Effector CD8-positive, alpha-beta T cell (primary cell): Measurements from ENCODE around the gene DNAJB6.
A peak's percentile ranks its signal among the peaks of the same experiment; 100 is the strongest.

Source experiments
- DNase-seq: peaks from one replicate; lab custom pipeline; 2025; lab: John Stamatoyannopoulos, UW
- total RNA-seq, 4 experiments: gene quantifications; one replicate each; lab custom pipeline; 2026; lab: John Stamatoyannopoulos, UW

DNAJB6 gene
- total RNA-seq: 168 to 259 (median 213) reads per million in 4 experiments

GRCh38 chr7:157336383-157337315 lies at the start of gene DNAJB6:
Gene DNAJB6, plus strand, starts transcription at chr7:157337004. Its CDS starts 21,569 bp downstream, at chr7:157358573.
- peak; percentile 91 for DNase-seq

GRCh38 chr7:157291404-157292080 lies 45.3 kb upstream of the DNAJB6 start:
- no peak for DNase-seq

- DNase-seq: no peak
Measured at GRCh38 chr7:157292258-157292657, 44.5 kb upstream of the DNAJB6 start.

DNA sequence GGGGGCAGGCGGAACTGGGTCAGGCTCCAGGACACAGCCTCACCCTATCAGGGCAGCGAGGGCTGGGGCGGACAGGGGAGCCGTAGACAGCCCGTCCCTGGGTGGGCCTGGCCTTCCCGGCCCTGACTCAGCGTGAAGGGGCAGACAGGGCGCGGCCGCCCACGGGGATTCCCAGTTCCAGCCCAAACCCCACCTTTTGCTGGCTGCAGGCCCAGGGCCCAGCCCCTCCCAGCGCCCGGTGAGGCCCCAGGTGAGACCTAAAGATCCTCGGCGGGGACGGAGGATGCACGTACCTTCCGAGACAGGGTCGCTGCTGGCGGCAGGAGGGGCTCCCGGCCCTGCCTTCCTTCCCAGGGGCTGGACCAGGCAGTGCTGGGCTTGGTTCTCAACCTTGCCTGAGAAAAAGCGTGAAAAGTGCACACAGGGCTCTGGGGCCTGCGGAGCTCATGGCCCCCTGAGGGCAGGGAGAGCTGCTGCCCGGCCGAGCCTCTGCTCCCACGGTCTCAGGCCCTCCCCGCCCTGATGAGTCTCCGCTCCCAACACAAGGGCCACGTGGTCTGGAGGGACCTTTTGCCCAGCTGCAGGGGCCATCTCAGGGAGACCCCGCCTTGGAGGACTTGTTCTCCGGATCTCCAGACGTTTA lies 43.9 kb upstream of the DNAJB6 start:
- DNase-seq: no peak

GRCh38 chr7:157293413-157293788 lies 43.4 kb upstream of the DNAJB6 start:
- DNase-seq: no peak

- no peak for DNase-seq
Measured at GRCh38 chr7:157294773-157295172, 42.0 kb upstream of the DNAJB6 start.

- no peak for DNase-seq
Measured at GRCh38 chr7:157295338-157295737, 41.5 kb upstream of the DNAJB6 start.

GRCh38 chr7:157297185-157297584 lies 39.6 kb upstream of the DNAJB6 start:
- DNase-seq: no peak

DNA sequence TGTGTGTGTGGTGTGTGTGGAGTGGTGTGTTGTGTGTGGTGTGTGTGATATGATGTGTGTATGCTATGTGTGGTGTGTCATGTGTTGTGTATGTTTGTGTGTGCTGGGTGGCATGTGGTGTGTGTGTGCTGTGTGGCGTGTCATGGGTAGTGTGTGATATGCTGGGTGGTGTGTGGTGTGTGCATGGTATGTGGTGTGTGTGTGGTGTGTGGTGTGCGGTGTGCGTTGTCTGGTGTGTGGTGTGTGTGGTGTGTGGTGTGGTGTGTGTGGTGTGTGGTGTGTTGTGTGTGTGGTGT lies 37.5 kb upstream of the DNAJB6 start:
- no peak for DNase-seq

DNA sequence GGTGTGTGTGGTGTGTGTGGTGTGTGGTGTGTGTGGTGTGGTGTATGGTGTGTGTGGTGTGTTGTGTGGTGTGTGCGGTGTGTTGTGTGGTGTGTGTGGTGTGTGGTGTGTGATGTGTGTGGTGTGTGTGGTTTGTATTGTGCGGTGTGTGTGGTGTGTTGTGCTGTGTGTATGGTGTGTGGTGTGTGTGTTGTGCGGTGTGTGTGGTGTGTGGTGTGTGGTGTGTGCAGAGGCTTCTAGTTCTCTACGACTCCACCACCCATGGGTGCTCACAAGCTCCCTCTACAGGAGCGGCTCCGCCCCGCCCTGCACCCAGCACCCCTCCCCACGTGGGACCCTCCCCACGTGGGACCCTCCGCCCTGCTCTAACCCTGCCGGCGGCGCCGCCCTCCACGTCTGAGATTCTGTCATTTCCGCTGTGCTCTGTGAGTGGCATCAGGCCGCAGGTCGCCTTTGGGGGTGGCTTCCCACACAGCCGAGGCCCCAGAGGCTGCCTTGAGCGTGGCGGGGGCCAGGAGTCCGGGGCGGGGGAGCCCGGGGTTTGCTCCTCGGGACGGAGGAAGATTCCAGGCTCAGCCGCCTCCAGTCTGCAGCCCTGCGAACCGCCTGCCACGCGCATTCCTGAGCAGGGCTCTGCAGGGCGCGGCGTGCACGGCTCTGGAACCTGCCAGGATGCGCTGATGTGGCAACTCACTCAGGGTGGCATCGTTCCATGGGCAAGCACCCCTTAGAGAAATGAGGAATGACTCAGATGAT lies 37.0 kb upstream of the DNAJB6 start:
- DNase-seq: no peak

DNA sequence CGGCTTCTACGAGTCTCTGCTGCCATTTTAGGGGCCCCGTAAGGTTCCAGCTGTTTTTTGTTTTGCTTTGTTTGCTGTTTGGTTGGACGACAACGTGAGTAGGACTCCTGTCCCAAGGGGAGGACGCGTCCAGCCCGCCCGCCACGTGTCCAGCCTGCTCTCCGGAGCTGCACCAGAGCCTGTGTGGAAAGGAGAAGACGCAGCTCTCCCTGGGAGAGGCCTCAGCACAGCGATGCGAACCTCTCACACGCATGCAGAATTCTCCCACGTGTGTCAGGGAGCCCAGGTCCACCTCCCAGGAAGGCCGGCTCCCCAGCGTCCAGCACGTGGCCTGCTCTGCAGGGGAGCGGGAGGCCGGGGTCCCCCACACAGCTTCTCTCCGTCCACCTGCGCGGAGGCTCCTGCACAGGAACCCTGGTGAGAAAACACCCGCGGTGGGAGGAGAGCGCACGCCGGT lies 36.4 kb upstream of the DNAJB6 start:
- DNase-seq: no peak

DNA sequence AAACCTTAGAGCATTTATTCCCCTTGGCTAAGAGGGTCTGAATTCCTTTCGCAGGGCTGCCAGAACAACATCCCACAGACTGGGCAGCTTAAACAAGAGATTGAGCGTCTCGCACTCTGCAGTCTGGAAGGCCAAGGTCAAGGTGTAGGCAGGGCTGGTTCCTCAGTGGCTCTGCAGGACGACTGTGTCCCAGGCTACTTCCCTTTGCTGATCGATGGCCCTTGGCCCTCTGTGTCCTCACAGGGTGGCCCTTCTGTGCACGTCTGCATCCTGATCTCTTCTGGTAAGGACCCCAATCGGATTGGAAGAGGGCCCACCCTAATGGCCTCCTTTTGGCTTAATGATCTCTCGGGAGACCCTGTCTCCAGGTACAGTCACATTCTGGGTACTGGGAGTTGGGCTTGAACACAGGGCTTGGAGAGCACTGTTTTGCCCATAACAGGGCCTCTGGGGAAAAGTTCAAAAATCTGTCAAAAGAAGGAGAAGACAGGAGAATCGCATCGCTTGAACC lies 35.1 kb upstream of the DNAJB6 start:
- DNase-seq: no peak

GRCh38 chr7:157306846-157307838 lies 29.7 kb upstream of the DNAJB6 start:
- no peak for DNase-seq

DNA sequence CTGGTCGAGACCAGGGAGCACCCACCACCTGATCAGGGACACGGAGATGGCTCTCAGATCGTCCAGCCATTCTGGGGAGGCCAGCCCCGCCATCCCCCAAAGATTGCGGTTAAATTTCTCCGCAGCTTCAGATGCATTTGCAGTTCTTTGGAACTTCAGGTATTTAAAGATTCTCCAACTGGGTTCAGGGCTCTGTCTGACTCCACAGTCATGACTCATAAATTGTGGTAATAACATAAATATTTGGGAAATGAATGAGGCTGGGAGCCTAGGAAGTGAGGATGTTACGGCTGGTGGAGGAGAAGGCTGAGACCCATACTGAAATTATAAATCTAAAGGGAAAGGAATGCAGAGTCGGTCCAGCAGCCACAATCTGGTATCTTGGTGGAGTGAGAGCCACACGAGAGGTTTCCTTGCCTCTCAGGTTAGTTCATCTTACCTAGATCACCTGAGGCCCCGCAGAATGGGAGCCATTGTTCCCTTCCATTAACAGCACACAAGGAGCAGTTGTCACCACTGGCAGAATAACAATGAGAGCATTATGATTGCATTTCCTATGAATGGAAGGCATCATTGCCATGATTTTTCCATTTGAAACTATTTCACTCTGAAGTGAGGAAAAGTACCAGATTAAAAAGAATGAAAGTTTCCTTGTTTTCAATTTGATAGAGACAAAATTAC lies 26.7 kb upstream of the DNAJB6 start:
- DNase-seq: no peak

DNA sequence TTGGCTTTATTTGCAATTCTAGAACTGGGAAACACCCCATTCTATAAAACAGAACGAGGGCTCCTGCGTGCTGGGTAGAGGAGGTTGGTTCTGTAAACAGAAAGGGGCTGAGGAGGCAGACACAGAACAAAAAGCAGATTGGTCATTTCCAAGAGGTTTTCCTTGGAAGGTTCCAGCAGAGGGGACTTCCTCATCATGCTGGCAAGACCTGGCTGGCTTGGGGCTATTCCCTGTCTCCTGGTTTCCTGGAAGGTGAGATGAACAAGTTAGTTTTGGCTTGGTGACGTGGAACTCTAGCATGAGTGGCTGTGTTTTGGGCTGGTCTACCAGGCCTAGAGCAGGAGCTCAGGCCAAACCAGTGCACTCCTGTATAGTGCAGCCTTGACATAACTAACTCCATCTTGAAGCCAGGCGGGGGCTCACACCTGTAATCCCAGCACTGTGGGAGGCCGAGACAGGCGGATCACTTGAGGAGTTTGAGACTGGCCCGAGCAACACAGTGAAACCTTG lies 26.1 kb upstream of the DNAJB6 start:
- no peak for DNase-seq

- no peak for DNase-seq
Measured at GRCh38 chr7:157312941-157313340, 23.9 kb upstream of the DNAJB6 start.

DNA sequence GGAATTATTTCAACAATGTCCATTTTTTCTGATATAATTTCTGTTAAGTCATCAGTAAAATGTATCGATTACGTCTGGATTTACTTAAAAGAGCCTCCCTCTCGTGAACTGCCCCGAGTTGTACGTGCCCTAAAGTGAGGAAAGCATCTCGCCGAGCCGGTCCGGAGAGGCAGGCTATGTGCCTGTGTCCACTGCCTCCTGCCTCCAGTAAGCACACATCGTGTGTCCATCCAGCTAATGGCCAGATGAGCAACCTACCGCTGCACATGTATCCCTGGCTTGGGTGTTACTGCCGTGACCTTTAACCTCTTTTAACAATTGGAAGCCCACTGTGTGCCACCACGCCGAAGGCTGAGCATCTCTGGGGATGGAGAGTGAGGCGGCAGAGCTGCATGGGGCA lies 23.2 kb upstream of the DNAJB6 start:
- no peak for DNase-seq

- DNase-seq: no peak
Measured at GRCh38 chr7:157318015-157318706, 18.6 kb upstream of the DNAJB6 start.

- no peak for DNase-seq
Measured at GRCh38 chr7:157320608-157320980, 16.2 kb upstream of the DNAJB6 start.
